ENCODE data around the gene PRND.
"Not testable (repeated sequence)": the region's sequence is repeated elsewhere in the genome, so short reads cannot be mapped to it uniquely, and the experiment has no call there.

The PRND gene

DNA sequence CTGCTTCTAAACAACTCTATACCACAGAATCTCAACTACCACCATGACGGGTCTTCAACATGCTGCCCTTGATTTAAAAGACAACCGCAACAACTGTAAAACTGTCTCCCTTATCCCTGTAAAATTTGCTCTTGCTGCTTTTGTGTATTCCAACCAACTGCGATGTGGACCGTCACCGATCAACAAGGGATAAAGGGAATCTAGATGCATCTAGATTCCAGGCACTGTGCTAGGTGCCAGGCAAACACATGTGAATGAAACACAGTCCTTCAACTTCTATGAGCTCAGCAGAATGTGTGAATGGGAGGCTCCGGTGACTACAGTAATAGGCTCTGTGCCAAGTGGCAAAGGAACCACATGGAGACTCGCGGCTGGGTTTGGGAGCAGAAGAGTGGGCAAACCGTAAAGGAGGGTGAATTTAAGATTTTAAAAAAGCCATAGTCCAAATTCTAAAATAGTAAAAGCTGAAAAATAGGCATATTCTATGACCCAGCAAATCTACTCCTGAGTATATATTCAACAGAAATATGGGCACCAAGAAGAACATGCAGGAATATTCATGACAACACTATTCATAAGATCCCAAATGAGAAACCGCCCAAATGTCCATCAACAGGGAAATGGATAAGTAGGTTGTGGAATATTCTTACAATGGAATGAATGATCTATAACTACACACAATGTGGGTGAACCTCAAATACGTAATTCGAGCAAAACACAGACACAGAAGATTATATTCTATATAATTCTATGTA lies 3.7 kb upstream of the PRND start:
- no peak for ATAC-seq (ENCODE audit: low read depth)
- no peak overlapping the region for H3K4me3 Mint-ChIP-seq

DNA sequence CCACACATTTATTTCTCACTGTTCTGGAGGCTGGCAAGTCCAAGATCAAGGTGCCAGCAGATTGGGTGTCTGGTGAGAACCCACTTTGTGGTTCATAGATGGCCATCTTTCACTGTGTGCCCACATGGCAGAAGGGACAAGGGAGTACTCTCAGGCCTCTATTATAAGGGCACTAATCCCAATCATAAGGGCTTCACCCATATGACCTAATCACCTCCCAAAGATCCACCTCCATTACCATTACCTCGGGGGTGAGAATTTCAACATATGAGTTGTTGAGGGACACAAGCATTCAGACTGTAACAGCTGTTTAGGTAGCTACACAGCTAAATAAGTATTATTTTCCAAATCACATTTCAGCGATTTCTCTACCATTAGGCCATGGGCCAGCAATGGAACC lies 2.5 kb upstream of the PRND start:
- H3K4me1 Mint-ChIP-seq, result peaks cover 23% of the 10 kb centered on the region
- peaks cover 2% of the 10 kb centered on the region for H3K36me3 Mint-ChIP-seq
- no peak for DNase-seq (ENCODE audit: low spot score in 2 of 2)
- no peaks in the 10 kb centered on the region for H3K9me3 Mint-ChIP-seq
- ATAC-seq (ENCODE audit: low read depth), result no peak
- peak overlapping the region; percentile 98 for H3K27ac Mint-ChIP-seq
- no peaks in the 10 kb centered on the region for H3K27me3 Mint-ChIP-seq
- H3K4me3 Mint-ChIP-seq, result no peak overlapping the region

More for the DNA sequence above, 3.7 kb upstream of the PRND start:
- Mint-ChIP-seq H3K4me1 (peaks cover 26% of the 10 kb centered on the region), H3K9me3 (peaks cover 3% of the 10 kb centered on the region), H3K27ac (peak overlapping the region; percentile 55), H3K36me3 (peaks cover 2% of the 10 kb centered on the region), H3K27me3 (no peaks in the 10 kb centered on the region)
- no peak for DNase-seq (ENCODE audit: low spot score in 2 of 2)

DNA sequence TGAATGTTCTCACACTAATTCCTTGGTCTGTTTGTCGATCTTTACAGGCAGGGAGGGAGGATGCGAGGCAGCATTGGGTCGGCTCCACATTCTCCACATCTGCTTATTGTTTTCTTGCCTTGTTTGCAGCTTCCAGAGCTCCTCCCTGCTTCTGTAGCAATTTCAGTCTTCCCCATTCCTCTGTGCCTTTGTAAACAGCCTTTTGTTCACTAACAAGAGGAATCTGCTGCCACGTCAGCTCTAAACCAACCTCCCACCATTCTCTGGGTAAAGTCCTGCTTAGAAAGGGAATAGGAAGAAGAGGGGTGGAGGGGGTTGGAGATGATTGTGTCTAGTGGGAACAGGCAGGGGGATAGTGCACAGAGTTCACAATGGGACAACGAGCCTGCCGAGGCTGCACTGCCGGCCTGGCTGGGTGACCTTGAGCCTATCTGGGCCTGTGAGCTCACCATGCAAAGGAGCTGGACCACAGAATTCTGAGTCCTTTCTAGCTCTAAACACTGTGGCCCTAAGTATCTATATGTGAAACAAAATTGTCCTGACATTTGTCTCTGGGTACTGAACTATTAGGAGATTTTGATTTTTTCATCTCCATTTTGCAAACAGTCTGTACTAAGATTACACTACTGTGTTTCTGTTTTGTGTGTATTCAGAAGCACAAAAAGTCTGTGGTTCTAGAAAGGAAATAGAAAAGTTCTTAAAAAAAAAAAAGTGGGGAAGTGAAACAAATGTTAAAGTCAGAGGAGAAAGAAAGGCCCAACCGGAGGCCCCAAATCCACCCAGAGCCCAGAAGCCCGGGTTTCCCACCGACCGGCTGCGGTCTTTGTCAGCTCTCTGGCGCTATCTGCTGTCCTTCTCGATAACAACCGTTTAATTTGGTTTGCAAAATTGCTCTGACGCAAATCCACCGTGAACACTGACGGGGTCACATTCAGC lies 1.4 kb upstream of the PRND start:
- ATAC-seq (ENCODE audit: low read depth) (peak; percentile 93), DNase-seq (ENCODE audit: low spot score in 2 of 2) (peak; percentile 83 to 91)
- Mint-ChIP-seq H3K9me3 (no peaks in the 10 kb centered on the region), H3K27ac (peak overlapping the region; percentile 98), H3K4me3 (peak overlapping the region; percentile 60), H3K27me3 (no peaks in the 10 kb centered on the region), H3K4me1 (peaks cover 23% of the 10 kb centered on the region), H3K36me3 (peaks cover 2% of the 10 kb centered on the region)

DNA sequence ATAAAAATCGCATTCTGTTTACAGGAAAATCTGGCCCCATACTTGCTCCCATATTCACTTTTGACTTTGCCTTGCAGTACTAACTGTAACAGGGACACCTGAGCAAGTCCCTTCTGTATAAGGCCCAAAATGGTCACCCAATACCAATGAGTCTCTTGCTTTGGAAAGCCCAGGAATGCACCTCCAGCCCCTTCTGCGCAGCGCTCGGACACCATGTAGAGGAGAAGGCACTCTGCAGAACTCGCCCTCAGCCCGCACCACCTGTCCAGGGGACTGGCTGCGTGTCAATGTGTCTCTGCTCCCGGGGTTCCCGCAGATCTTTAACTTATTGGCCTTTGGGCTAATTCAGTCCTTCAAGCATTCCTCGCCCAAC lies 746 bp upstream of the PRND start:
- peaks cover 2% of the 10 kb centered on the region for H3K36me3 Mint-ChIP-seq
- no peaks in the 10 kb centered on the region for H3K9me3 Mint-ChIP-seq
- peak overlapping the region; percentile 98 for H3K27ac Mint-ChIP-seq
- H3K4me3 Mint-ChIP-seq, result peak overlapping the region; percentile 59
- no peaks in the 10 kb centered on the region for H3K27me3 Mint-ChIP-seq
- ATAC-seq (ENCODE audit: low read depth) (no peak), DNase-seq (ENCODE audit: low spot score in 2 of 2) (no peak)
- peaks cover 23% of the 10 kb centered on the region for H3K4me1 Mint-ChIP-seq

DNA sequence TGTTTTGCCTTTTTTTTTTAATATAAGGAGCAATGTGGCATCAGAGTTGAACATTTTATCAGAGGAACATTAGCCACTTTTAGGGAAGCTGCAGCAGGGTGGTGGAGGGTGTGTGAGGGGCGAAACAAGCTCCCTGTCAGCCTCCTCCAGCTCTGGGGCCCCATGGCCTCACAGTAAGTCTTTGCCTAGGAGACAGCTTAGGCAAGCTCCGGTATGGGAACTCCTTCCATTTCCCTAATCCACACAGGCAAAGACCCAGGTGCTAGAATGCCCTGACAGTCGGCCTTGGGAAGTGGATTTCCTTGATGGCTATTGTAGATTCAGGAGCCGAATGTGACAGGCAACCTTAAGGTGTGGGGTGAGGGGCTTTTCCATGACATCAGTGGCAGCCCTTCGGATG lies 862 bp downstream of the PRND start:
- Mint-ChIP-seq H3K27me3 (no peaks in the 10 kb centered on the region), H3K9me3 (no peaks in the 10 kb centered on the region), H3K4me1 (peaks cover 27% of the 10 kb centered on the region), H3K36me3 (peaks cover 2% of the 10 kb centered on the region), H3K4me3 (no peak overlapping the region), H3K27ac (peak overlapping the region; percentile 18)
- DNase-seq (ENCODE audit: low spot score in 2 of 2) (no peak), ATAC-seq (ENCODE audit: low read depth) (no peak)

DNA sequence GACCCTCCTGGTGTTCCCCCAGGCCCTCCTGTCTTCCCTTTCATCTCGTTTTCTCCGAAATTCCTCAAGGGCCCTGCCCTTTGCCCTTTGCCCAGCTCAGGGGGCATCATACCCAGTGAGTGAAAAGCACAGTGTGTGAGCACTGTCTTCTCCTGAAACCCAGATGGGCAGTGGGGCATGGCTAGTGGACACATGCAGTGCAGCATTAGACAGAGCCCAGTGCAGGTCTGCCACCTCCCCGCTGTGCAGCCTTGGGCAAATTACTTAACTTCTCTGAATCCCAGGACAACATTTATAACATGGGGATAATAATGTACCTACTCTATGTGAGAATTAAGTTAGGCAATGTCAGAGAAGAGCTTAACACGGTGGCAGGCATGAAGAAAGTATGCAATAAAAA lies 1.3 kb downstream of the PRND start:
- H3K27ac Mint-ChIP-seq, result no peak overlapping the region
- H3K4me1 Mint-ChIP-seq, result peaks cover 24% of the 10 kb centered on the region
- no peaks in the 10 kb centered on the region for H3K27me3 Mint-ChIP-seq
- DNase-seq (ENCODE audit: low spot score in 2 of 2) (no peak), ATAC-seq (ENCODE audit: low read depth) (no peak)
- no peak overlapping the region for H3K4me3 Mint-ChIP-seq
- no peaks in the 10 kb centered on the region for H3K9me3 Mint-ChIP-seq
- H3K36me3 Mint-ChIP-seq, result peaks cover 2% of the 10 kb centered on the region

DNA sequence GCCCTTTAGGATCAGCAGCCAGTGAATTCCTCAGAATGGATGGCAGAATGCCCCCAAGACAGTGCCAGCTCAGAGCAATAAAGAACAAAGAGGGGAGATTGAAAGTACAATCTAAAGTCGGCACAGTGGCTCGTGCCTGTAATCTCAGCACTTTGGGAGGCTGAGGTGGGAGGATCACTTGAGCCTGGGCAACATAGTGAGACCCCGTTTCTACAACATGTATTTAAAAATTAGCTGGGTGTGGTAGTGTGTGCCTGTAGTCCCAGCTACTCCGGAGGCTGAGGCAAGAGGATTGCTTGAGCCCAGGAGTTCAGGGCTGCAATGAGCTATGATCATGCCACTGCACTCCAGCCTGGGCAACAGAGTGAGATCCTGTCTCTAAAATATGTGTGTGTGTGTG lies 1.8 kb downstream of the PRND start:
- peak overlapping the region; percentile 19 for H3K27ac Mint-ChIP-seq
- ATAC-seq (ENCODE audit: low read depth); H3K36me3 Mint-ChIP-seq; H3K9me3 Mint-ChIP-seq; H3K27me3 Mint-ChIP-seq; DNase-seq (ENCODE audit: low spot score in 2 of 2); H3K4me3 Mint-ChIP-seq: not testable (repeated sequence)
- H3K4me1 Mint-ChIP-seq, result peaks cover 25% of the 10 kb centered on the region

DNA sequence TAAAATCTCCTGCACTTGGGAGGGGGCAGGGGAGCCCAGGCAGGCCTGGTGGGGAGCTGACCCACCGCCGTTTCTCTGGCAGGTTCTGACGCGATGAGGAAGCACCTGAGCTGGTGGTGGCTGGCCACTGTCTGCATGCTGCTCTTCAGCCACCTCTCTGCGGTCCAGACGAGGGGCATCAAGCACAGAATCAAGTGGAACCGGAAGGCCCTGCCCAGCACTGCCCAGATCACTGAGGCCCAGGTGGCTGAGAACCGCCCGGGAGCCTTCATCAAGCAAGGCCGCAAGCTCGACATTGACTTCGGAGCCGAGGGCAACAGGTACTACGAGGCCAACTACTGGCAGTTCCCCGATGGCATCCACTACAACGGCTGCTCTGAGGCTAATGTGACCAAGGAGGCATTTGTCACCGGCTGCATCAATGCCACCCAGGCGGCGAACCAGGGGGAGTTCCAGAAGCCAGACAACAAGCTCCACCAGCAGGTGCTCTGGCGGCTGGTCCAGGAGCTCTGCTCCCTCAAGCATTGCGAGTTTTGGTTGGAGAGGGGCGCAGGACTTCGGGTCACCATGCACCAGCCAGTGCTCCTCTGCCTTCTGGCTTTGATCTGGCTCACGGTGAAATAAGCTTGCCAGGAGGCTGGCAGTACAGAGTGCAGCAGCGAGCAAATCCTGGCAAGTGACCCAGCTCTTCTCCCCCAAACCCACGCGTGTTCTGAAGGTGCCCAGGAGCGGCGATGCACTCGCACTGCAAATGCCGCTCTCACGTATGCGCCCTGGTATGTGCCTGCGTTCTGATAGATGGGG lies 3.0 kb downstream of the PRND start:
- ATAC-seq (ENCODE audit: low read depth), result no peak
- no peak for DNase-seq (ENCODE audit: low spot score in 2 of 2)
- peaks cover 23% of the 10 kb centered on the region for H3K4me1 Mint-ChIP-seq
- H3K36me3 Mint-ChIP-seq, result peaks cover 2% of the 10 kb centered on the region
- no peaks in the 10 kb centered on the region for H3K27me3 Mint-ChIP-seq
- H3K27ac Mint-ChIP-seq, result no peak overlapping the region
- no peak overlapping the region for H3K4me3 Mint-ChIP-seq
- H3K9me3 Mint-ChIP-seq, result no peaks in the 10 kb centered on the region

DNA sequence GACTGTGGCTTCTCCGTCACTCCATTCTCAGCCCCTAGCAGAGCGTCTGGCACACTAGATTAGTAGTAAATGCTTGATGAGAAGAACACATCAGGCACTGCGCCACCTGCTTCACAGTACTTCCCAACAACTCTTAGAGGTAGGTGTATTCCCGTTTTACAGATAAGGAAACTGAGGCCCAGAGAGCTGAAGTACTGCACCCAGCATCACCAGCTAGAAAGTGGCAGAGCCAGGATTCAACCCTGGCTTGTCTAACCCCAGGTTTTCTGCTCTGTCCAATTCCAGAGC lies 3.5 kb downstream of the PRND start:
- Mint-ChIP-seq H3K27ac (no peak overlapping the region), H3K4me1 (peaks cover 18% of the 10 kb centered on the region), H3K9me3 (no peaks in the 10 kb centered on the region), H3K27me3 (no peaks in the 10 kb centered on the region), H3K36me3 (no peaks in the 10 kb centered on the region), H3K4me3 (no peak overlapping the region)
- ATAC-seq (ENCODE audit: low read depth) (no peak), DNase-seq (ENCODE audit: low spot score in 2 of 2) (no peak)

DNA sequence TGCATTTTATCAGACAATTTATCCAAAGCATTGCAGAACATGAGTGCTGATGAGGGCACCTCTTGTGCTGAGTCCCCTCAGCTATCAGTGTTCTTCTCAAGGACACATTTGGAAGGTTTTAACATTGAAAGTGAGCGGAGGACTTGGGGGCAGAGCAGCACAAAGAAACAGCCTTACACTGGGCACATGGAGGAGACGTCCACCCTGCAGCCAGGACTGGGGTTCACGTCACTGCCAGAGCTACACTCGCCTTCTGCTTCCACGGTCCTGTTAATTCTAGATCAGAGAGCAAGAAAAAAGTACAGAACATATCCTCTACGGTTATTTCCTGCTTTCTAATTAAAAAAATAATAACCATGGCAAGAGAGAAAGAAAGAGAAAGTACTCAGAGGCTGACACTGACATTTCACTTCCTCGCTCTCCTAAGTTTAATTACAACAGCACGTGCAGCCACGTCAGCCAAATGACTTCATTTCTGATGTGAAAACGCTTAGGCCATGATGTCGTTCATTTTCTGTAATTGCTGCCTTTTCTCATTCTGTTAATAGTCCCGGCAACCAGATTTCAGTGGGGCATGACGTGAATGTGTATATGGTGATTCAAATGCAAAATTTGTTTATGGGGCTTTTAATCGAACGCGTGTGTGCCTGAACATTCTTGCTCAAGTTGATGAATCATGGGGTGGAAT lies 5.1 kb downstream of the PRND start:
- DNase-seq (ENCODE audit: low spot score in 2 of 2), result peak; percentile 34 to 63
- Mint-ChIP-seq H3K27me3 (no peaks in the 10 kb centered on the region), H3K9me3 (no peaks in the 10 kb centered on the region), H3K27ac (peak overlapping the region; percentile 97), H3K4me3 (peak overlapping the region; percentile 80), H3K4me1 (peaks cover 13% of the 10 kb centered on the region), H3K36me3 (no peaks in the 10 kb centered on the region)
- ATAC-seq (ENCODE audit: low read depth), result peak; percentile 93

DNA sequence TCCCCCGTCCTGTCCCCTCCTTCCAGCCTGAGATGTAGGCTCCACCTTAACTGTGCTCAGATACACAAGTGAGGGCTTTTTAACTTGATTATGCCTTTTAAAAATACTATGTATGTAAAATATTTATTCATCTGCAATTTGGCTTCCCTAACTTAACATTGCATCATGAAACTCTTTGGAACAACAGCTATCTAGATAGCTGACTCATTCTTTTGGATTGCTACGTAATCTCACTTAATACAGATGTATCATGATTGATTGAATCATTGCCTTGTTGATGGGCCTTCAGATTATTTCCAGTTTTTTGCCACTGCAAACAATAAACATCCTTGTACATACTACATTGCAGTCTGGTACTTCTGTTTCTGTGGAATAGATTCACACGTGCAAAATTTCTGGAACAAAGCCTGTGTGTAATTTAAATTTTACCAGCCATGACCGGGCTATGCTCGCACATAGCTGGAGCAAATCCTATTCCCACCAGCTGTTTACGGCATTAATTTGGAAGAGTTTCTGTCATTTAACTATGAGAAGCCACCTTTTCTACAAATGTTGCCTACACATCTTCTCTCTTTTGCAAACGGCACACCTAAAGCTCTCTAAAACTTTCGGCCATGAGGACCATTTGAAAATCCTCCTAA lies 6.5 kb downstream of the PRND start:
- peaks cover 13% of the 10 kb centered on the region for H3K4me1 Mint-ChIP-seq
- H3K36me3 Mint-ChIP-seq, result no peaks in the 10 kb centered on the region
- no peak overlapping the region for H3K4me3 Mint-ChIP-seq
- ATAC-seq (ENCODE audit: low read depth), result no peak
- H3K9me3 Mint-ChIP-seq, result no peaks in the 10 kb centered on the region
- no peak for DNase-seq (ENCODE audit: low spot score in 2 of 2)
- H3K27me3 Mint-ChIP-seq, result peaks cover 7% of the 10 kb centered on the region
- H3K27ac Mint-ChIP-seq, result no peak overlapping the region

DNA sequence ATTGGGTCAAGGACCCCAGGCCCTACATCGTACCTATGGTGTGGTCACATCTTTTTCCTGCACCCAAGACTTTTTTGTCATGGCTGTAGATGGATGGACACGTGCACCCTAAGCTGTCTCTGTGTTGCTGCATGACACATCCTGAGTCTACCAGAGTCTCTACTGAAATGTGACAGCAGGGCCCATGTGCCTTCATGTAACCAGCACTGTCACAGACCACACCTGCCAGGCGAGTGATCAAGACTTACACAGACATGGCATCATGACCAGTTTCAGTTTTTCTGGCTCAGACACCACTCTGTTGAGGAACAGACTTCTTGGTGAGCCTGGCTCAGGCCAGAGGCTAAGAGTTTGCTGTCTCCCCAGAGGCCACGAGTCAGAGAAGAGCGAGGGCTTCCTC lies 7.6 kb downstream of the PRND start:
- H3K27ac Mint-ChIP-seq, result peak overlapping the region; percentile 50
- DNase-seq (ENCODE audit: low spot score in 2 of 2) (no peak), ATAC-seq (ENCODE audit: low read depth) (no peak)
- H3K4me3 Mint-ChIP-seq, result no peak overlapping the region
- peaks cover 11% of the 10 kb centered on the region for H3K4me1 Mint-ChIP-seq
- no peaks in the 10 kb centered on the region for H3K9me3 Mint-ChIP-seq
- H3K36me3 Mint-ChIP-seq, result no peaks in the 10 kb centered on the region
- peaks cover 9% of the 10 kb centered on the region for H3K27me3 Mint-ChIP-seq

DNA sequence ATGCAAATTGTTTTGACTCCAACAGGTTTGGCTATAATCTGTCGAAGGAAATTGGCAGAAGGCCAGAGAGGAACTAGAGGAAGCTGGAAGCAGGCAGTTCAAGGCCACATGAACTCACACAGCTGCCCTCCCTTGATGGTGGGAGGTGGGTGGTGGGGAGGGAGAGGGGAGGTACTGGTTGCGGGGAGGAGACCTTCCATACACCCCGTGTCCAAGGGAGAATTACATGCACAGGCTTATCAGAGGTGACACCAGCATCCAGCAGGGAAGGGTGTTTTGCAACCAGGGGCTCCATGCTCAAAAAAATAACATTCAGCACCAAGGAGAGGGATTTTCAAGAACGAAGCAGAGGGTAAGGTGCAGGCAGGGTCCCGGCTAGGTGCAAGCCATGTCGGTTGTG lies 9.1 kb downstream of the PRND start:
- peaks cover 9% of the 10 kb centered on the region for H3K27me3 Mint-ChIP-seq
- no peak overlapping the region for H3K4me3 Mint-ChIP-seq
- no peaks in the 10 kb centered on the region for H3K9me3 Mint-ChIP-seq
- peaks cover 11% of the 10 kb centered on the region for H3K4me1 Mint-ChIP-seq
- no peak for ATAC-seq (ENCODE audit: low read depth)
- no peak overlapping the region for H3K27ac Mint-ChIP-seq
- H3K36me3 Mint-ChIP-seq, result no peaks in the 10 kb centered on the region
- DNase-seq (ENCODE audit: low spot score in 2 of 2), result no peak

All from memory B cell (primary cell).